K562 (cell line): ENCODE measurements around the gene ZNF785. TPM values are rescaled to one million over a fixed set of nuclear protein-coding genes. Genes with fewer than 3 reads are reported as not detected.
A peak's percentile ranks its signal among the peaks of the same experiment; 100 is the strongest.

Experiments used
- CLOCK ChIP-seq: fragments of 250-450 bp; sonication (Bioruptor Pico); IDR thresholded peaks from 2 replicates; pipeline ENCODE4 v1.4.0; 2020; ENCODE audit warnings: mild to moderate bottlenecking, moderate library complexity, borderline replicate concordance
- EGR1 ChIP-seq: fragments of 450-650 bp; conservative IDR thresholded peaks from 2 replicates; pipeline ENCODE4 v1.6.1; 2017; ENCODE audit warnings: mild to moderate bottlenecking
- EP400 ChIP-seq: fragments of 450-650 bp; IDR thresholded peaks from 2 replicates; pipeline ENCODE4 v1.6.1; 2017; ENCODE audit warnings: antibody characterized with exemption, mild to moderate bottlenecking, moderate library complexity
- PCBP2 ChIP-seq: fragments of 200-400 bp; formaldehyde crosslinking; IDR thresholded peaks from 2 replicates; pipeline ENCODE4 v1.6.1; 2018; ENCODE audit warnings: low read length, low read depth, mild to moderate bottlenecking, moderate library complexity; ENCODE audit not compliant: poor library complexity, severe bottlenecking
- PTRF ChIP-seq: fragments of 450-650 bp; IDR thresholded peaks from 2 replicates; pipeline ENCODE4 v1.6.1; 2016; ENCODE audit warnings: mild to moderate bottlenecking, missing genetic modification characterization, missing compliant biosample characterization
- PYGO2 ChIP-seq: fragments of 450-650 bp; IDR thresholded peaks from 2 replicates; pipeline ENCODE4 v1.6.1; 2016; ENCODE audit warnings: mild to moderate bottlenecking, missing genetic modification characterization, moderate library complexity, missing compliant biosample characterization
- ZFP1 ChIP-seq: fragments of 450-650 bp; formaldehyde crosslinking; IDR thresholded peaks from 2 replicates; pipeline ENCODE4 v1.4.0; 2020; ENCODE audit warnings: mild to moderate bottlenecking, mixed read lengths
- ZNF232 ChIP-seq: sonication (generic); formaldehyde crosslinking; IDR thresholded peaks from 2 replicates; pipeline ENCODE4 v1.8.0; 2022; ENCODE audit warnings: mild to moderate bottlenecking, missing genetic modification reagents
- polyA plus RNA-seq, 8 experiments: library from polyadenylated mRNA; depleted of rRNA in 4 of 8; stranded (reverse) in 5 of 8; unstranded in 3 of 8; fragments of >200 nt; fragmentation: Nextera tagmentation in 2 of 8; fragmentation: Illumina TruSeq in 1 of 8; extraction: Ambion mirVana in 2 of 8; extraction: Trizol in 1 of 8; gene quantifications; 2 replicates each; pipeline versions ENCODE4 v1.2.1 to v1.2.3, GENCODE V29; 2011 to 2014; ENCODE audit warnings: inconsistent platforms in 1 of 8, missing spikeins in 1 of 8
- total RNA-seq, 7 experiments: library from RNA; depleted of rRNA in 6 of 7; stranded (reverse); fragments of >200 nt in 6 of 7; fragmentation: Illumina TruSeq in 2 of 7; extraction: Trizol in 2 of 7; gene quantifications; 2 replicates each; pipeline versions ENCODE4 v1.2.1 to v1.2.3, GENCODE V29; 2011 to 2021; ENCODE audit warnings: low replicate concordance in 1 of 7
- TF ChIP-seq, protein P1 (sequence below), 2 experiments: fragments of 450-650 bp in 1 of 2; sonication (generic) in 1 of 2; formaldehyde crosslinking; conservative IDR thresholded peaks; 2 replicates each; pipeline versions ENCODE4 v1.4.0 to v1.8.1; 2020 to 2022; ENCODE audit warnings: mild to moderate bottlenecking in 1 of 2, missing genetic modification reagents in 1 of 2
- TF ChIP-seq, protein P2 (sequence below): fragments of 250-450 bp; sonication (Bioruptor Pico); IDR thresholded peaks from 2 replicates; pipeline ENCODE4 v1.8.0; 2021; ENCODE audit warnings: mild to moderate bottlenecking, moderate library complexity
- TF ChIP-seq, protein P3 (sequence below): fragments of 250-450 bp; sonication (Bioruptor Pico); IDR thresholded peaks from 2 replicates; pipeline ENCODE4 v1.5.0; 2021; ENCODE audit warnings: mild to moderate bottlenecking, moderate library complexity
- TF ChIP-seq, protein P4 (sequence below), 2 experiments: fragments of 450-650 bp; IDR thresholded peaks; 2 replicates each; pipeline ENCODE4 v1.6.1; 2018; ENCODE audit warnings: mild to moderate bottlenecking in 2 of 2, low read depth in 1 of 2; ENCODE audit not compliant: partially characterized antibody in 2 of 2

ZNF785 gene
- total and polyA plus RNA-seq, 9 of the 15 experiments (the other 6 are each of a cell fraction or from before 2014, with no cell fraction given), result 0.64 to 11.0 (median 6.4) TPM

- TF ChIP-seq, protein P1, sequence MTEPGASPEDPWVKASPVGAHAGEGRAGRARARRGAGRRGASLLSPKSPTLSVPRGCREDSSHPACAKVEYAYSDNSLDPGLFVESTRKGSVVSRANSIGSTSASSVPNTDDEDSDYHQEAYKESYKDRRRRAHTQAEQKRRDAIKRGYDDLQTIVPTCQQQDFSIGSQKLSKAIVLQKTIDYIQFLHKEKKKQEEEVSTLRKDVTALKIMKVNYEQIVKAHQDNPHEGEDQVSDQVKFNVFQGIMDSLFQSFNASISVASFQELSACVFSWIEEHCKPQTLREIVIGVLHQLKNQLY (CRISPR knock-in tag; conservative IDR thresholded peaks at IDR 0.05), result peak; percentile 64 to 96; a peak in 2 of 4 replicates
- TF ChIP-seq PYGO2 (tag) (no peak), CLOCK (CRISPR knock-in tag) (no peak; the same call in 1 of the 2 replicates), ZNF232 (CRISPR knock-in tag) (peak; percentile 96), ZFP1 (CRISPR knock-in tag) (no peak), EP400 (peak; percentile 99), PCBP2 (no peak), PTRF (tag) (no peak), EGR1 (0 out of 2 replicates have a peak, but pooled peaks have one; percentile 15)
- TF ChIP-seq, protein P2, sequence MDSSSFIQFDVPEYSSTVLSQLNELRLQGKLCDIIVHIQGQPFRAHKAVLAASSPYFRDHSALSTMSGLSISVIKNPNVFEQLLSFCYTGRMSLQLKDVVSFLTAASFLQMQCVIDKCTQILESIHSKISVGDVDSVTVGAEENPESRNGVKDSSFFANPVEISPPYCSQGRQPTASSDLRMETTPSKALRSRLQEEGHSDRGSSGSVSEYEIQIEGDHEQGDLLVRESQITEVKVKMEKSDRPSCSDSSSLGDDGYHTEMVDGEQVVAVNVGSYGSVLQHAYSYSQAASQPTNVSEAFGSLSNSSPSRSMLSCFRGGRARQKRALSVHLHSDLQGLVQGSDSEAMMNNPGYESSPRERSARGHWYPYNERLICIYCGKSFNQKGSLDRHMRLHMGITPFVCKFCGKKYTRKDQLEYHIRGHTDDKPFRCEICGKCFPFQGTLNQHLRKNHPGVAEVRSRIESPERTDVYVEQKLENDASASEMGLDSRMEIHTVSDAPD (CRISPR knock-in tag), result no peak
- TF ChIP-seq, protein P3, sequence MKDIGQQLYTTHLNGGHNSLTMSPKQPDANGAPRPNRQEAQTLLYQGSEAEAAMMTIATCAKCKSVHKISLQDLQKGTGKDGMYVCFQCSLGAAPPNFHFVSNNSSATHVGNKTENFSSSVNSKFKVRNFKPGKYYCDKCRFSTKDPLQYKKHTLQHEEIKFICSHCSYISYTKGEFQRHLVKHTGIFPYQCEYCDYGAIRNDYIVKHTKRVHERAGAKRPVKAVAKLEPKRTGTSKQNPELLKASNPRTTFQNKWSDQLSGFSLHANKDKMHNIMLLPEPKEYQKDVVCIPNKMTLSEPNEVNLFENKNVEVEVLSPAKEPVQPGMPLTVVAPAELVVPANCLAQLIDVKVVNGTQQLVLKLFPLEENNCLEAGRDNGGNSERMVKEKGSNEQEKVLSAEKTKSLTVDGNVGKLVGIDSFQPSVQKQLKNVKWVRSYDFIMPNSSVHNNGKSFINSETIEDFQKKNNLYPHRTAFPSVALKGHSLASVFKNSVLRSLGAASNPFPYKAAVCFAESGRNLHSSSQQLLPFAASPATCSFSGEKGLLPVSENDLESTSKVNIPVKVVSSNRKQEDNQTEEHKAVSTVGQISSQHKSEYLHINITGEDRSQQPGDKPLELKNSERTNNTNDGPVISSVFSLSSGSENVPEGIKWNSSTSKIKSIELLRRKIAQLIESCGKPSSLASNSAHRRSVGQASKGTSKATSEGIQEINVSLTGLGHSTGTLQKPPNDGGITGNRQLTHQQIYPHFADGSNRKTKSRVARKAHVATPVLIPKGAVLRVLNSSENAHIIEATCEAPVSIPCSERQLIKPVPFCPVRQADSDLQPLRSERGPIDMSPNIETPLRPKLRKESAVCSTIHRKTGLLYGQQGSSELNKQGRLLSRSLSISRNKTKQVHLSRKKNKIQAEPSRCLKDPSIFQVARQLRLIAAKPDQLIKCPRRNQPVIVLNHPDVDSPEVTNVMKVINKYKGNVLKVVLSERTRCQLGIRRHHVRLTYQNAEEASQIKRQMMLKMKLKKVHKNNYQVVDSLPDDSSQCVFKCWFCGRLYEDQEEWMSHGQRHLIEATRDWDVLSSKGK, result no peak
- TF ChIP-seq, protein P4, sequence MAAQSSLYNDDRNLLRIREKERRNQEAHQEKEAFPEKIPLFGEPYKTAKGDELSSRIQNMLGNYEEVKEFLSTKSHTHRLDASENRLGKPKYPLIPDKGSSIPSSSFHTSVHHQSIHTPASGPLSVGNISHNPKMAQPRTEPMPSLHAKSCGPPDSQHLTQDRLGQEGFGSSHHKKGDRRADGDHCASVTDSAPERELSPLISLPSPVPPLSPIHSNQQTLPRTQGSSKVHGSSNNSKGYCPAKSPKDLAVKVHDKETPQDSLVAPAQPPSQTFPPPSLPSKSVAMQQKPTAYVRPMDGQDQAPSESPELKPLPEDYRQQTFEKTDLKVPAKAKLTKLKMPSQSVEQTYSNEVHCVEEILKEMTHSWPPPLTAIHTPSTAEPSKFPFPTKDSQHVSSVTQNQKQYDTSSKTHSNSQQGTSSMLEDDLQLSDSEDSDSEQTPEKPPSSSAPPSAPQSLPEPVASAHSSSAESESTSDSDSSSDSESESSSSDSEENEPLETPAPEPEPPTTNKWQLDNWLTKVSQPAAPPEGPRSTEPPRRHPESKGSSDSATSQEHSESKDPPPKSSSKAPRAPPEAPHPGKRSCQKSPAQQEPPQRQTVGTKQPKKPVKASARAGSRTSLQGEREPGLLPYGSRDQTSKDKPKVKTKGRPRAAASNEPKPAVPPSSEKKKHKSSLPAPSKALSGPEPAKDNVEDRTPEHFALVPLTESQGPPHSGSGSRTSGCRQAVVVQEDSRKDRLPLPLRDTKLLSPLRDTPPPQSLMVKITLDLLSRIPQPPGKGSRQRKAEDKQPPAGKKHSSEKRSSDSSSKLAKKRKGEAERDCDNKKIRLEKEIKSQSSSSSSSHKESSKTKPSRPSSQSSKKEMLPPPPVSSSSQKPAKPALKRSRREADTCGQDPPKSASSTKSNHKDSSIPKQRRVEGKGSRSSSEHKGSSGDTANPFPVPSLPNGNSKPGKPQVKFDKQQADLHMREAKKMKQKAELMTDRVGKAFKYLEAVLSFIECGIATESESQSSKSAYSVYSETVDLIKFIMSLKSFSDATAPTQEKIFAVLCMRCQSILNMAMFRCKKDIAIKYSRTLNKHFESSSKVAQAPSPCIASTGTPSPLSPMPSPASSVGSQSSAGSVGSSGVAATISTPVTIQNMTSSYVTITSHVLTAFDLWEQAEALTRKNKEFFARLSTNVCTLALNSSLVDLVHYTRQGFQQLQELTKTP (IDR thresholded peaks at IDR 0.05; ENCODE audit: low read depth in 1 of 2, partially characterized antibody in 2 of 2), result no peak
Observed at GRCh38 chr16:30585400-30586191, at the start of gene ZNF785 (continued).
